ENCODE data around the gene ETV5.

- TF ChIP-seq CTCF (IDR thresholded peaks at IDR 0.05; ENCODE audit: low read depth, low read length) (peak; percentile 43), EZH2phosphoT487 (IDR thresholded peaks at IDR 0.05; ENCODE audit: low read depth) (no peak)
These were observed 15.5 kb downstream of the ETV5 start for GRCh38 chr3:186093271-186093900.

All from OCI-LY3 (cell line).